GM19372 (cell line): Measurements from ENCODE around the gene ALG2.
A peak's percentile ranks its signal among the peaks of the same experiment; 100 is the strongest.

Experiments used
- ATAC-seq: cut with Tn5 transposase; IDR thresholded peaks from one replicate; pipeline ENCODE4 v1.9.1; 2021; ENCODE audit warnings: mild to moderate bottlenecking, low read depth, moderate library complexity; ENCODE audit not compliant: unreplicated experiment

ALG2 gene

GRCh38 chr9:99177576-99178366, 44.0 kb downstream of the ALG2 start:
- no peak for ATAC-seq

DNA sequence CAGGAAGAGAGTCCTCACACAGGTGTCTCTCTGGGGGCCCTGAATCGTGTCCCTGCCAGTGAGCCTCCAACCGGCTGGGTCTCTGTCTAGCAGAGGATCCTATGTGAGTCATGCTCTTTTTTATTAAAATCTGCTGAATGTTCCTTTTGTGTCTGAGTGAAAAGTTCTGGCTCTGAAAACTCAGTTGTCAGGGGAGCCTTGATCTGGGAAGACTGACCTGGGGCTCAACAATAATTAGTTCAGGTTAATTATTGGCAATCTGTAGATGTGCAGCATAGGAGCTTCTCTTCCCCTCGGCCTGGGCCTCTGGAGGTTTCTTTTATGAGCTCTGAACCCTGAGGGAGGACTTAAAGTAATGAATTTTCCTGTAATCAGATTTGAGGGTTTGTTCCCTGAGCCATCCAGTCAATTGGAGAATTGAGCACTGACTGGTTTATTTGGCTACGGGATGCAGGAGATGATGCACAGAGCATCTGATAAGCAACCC, 45.2 kb downstream of the ALG2 start:
- no peak for ATAC-seq

DNA sequence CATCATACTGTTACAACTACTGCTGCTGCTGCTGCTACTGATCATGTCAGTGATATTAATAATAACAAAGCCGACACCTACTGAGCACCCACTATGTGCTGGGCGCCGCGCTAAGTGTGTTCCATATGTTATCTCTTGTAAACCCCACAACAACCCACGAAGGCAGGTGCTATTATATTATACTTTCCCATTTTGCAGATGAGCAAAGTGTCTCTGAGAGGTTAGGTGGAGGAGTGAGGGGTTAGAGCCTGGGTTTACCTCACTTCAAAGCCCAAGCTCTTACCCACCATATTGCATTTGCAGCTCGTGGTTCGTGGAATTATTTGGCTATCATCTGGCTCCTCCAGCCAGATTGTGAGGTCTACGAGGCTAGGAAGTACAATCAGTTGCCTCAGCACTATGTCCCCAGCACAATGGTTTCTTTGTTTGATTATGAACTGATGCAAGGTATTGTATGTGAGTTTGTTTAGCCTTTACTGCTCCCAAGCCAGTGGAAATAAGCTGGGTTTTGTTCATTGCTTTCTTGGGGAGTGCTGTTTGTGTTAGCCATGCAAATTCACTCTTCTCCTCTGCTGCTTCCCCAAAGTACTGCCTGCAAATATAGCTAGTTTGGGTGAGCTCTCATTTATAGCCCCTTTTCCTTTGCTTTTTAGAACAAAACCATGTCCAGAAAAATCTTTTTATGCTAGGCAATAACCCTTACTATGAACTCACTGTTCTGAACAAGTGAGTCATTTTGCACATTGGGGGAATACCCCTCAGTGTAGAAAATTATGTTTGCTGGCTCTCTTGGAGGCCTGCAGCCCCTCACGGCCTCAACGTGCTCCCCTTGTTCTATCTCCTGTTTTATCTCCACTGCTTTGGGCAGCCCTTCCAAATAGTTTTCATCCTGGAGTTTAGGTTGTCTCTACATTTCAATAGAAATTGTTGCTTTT, 47.9 kb downstream of the ALG2 start:
- peak; percentile 57 for ATAC-seq

- ATAC-seq: no peak
Observed at GRCh38 chr9:99172124-99173091, 49.3 kb downstream of the ALG2 start.

GRCh38 chr9:99171225-99172123, 50.3 kb downstream of the ALG2 start:
- no peak for ATAC-seq

DNA sequence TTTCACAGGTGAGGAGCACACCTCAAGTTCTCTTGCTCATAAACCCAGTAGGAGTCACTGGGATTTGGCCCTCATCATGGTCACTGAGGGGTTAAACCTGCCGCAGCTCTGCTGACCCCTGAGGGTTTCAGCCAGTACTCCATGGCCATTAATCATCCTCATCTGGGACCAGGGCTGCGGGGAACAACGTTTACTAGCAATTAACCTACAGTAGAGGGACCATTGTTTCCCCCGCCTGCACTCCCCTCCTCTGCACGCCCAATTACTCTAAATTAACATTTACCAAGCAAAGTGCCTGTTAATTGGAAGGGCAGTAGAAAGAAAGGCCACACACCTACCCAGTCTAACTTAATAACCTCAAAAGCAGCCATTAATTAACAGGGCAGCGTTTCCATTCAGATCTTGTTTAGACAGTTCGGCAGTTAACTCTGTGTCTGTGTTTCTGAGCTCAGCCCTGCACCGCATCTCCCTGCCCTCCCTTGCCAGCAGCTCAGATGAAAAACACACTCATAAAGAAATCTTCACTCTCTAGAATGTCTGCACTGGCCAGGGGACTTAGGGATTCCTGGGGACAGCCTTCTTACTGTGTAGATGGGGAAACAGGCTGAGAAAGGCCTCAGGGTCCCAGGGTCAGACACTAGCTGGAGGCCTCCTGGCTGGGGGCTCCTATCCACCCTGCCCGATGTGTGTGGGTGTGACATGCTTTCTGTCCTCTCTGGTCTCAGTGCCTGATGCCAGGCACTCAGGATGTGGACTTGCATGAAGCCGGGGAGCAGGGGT, 51.6 kb downstream of the ALG2 start:
- ATAC-seq: no peak

DNA sequence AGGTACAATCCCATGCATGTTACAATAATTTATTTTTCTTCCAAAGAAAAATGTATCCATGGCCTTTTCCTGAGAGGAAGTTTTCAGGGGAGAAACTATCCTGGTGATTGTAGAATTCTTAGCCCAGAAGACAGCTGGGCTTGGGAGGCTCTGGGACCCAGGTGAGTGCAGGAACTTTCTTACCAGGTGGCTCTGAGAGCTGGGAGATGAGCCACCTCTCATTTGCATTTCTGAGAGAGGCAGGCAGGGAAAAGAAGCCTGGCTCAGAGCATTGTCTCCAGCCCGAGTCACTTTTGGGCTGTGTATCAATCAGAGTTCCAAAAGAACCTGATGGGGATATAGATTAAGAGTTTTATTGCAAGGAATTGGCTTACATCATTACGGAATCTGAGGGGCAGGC, 52.7 kb downstream of the ALG2 start:
- no peak for ATAC-seq

- ATAC-seq: no peak
Observed at GRCh38 chr9:99167694-99168093, 54.0 kb downstream of the ALG2 start.

DNA sequence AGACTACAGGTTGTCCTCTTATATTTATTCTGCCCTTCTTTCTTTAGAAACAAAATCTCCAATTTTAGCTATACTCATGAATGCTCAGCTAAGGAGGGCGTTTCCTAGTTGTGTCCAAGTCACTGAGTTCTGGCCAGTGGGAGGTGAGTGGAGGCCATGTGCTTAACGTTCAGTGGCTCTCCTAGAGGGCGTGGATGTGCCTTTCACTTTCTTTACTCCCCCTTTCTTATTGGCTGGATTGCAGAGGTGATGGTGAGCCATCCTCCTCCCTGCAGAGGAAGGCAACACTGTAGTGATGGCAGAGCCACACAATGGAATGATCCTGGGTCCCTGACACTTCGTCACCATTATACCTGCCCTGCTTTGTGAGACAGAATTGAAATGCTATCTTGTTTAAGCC, 54.6 kb downstream of the ALG2 start:
- ATAC-seq: no peak
